ENCODE measurements around the gene CHST7. TPM values are rescaled to one million over a fixed set of nuclear protein-coding genes. Genes with fewer than 3 reads are reported as not detected.
A peak's percentile ranks its signal among the peaks of the same experiment; 100 is the strongest.

CHST7 gene
- total RNA-seq, 1 donor, result 6.5 TPM

DNA sequence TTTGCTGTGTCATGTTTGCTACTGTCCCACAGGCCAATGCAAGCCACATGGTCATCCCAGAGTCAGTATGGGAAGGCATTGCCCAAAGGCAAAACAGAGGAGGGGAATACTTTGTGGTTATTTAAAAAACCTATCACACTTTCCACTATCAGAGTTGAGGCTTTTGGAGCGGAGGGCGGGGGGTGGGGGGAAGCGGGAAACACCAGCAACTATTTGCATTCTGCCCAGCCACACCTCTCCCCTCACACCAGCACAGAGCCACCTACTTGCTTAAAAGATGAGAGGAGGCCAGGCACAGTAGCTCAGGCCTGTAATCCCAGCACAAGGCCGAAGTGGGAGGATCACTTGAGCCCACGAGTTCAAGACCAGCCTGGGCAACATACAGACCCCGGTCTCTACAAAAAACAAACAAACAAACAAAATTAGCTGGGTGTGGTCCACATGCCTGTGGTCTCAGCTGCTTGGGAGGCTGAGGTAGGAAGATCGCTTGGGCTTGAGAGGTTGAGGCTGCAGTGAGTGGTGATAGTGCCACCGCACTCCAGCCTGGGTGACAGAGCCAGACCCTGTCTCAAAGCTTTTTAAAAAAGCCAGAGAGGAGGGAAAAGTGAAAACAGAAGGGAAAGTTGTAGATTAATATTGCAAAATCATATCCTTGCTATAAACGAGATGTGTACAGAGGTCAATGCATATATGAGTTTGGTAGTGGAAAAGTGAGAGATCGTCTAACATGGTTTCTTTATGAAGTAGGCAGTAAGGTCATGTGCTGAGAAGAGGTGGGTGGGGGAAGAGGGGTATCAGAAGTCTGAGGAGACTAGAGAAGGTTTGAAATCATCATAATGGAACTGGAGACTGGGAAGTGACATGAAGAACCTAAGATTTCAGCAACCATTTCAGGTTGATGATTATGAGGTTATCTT lies 1.9 kb upstream of the CHST7 start:
- TF ChIP-seq, protein P1, sequence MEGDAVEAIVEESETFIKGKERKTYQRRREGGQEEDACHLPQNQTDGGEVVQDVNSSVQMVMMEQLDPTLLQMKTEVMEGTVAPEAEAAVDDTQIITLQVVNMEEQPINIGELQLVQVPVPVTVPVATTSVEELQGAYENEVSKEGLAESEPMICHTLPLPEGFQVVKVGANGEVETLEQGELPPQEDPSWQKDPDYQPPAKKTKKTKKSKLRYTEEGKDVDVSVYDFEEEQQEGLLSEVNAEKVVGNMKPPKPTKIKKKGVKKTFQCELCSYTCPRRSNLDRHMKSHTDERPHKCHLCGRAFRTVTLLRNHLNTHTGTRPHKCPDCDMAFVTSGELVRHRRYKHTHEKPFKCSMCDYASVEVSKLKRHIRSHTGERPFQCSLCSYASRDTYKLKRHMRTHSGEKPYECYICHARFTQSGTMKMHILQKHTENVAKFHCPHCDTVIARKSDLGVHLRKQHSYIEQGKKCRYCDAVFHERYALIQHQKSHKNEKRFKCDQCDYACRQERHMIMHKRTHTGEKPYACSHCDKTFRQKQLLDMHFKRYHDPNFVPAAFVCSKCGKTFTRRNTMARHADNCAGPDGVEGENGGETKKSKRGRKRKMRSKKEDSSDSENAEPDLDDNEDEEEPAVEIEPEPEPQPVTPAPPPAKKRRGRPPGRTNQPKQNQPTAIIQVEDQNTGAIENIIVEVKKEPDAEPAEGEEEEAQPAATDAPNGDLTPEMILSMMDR (IDR thresholded peaks at IDR 0.05; ENCODE audit: extremely low read depth, low read depth, low read length), result no peak
- no peaks in the 10 kb centered on the region for H3K9me3 ChIP-seq (ENCODE audit: low read depth, low read length)
- H3K79me2 ChIP-seq (ENCODE audit: insufficient read depth, low read length), result peaks cover 2% of the 10 kb centered on the region
- peak; percentile 31 for DNase-seq (ENCODE audit: insufficient read length, low spot score, missing footprints)
- no peak overlapping the region for H3K27ac ChIP-seq (ENCODE audit: low read depth, low read length)
- H3K4me1 ChIP-seq (ENCODE audit: insufficient read depth, low read length), result peaks cover 6% of the 10 kb centered on the region
- no peaks in the 10 kb centered on the region for H4K20me1 ChIP-seq (ENCODE audit: insufficient read depth, low read length)
- H2AFZ ChIP-seq (ENCODE audit: low read length), result no peak overlapping the region
- no peak overlapping the region for H3K4me2 ChIP-seq (ENCODE audit: insufficient read depth, low read length)
- no peaks in the 10 kb centered on the region for H3K36me3 ChIP-seq (ENCODE audit: insufficient read depth, low read length)
- H3K4me3 ChIP-seq (ENCODE audit: insufficient read depth, low read length), result no peak overlapping the region
- no peaks in the 10 kb centered on the region for H3K27me3 ChIP-seq (ENCODE audit: insufficient read depth, low read length)

GRCh38 chrX:46572340-46572936 lies 1.1 kb upstream of the CHST7 start:
- H2AFZ ChIP-seq (ENCODE audit: low read length), result no peak overlapping the region
- no peak overlapping the region for H3K4me2 ChIP-seq (ENCODE audit: insufficient read depth, low read length)
- no peaks in the 10 kb centered on the region for H4K20me1 ChIP-seq (ENCODE audit: insufficient read depth, low read length)
- peaks cover 2% of the 10 kb centered on the region for H3K79me2 ChIP-seq (ENCODE audit: insufficient read depth, low read length)
- H3K27me3 ChIP-seq (ENCODE audit: insufficient read depth, low read length), result no peaks in the 10 kb centered on the region
- H3K9me3 ChIP-seq (ENCODE audit: low read depth, low read length), result no peaks in the 10 kb centered on the region
- no peaks in the 10 kb centered on the region for H3K36me3 ChIP-seq (ENCODE audit: insufficient read depth, low read length)
- no peak for DNase-seq (ENCODE audit: insufficient read length, low spot score, missing footprints)
- no peak overlapping the region for H3K4me3 ChIP-seq (ENCODE audit: insufficient read depth, low read length)
- H3K4me1 ChIP-seq (ENCODE audit: insufficient read depth, low read length), result peaks cover 12% of the 10 kb centered on the region
- H3K27ac ChIP-seq (ENCODE audit: low read depth, low read length), result no peak overlapping the region
- TF ChIP-seq, protein P1 (IDR thresholded peaks at IDR 0.05; ENCODE audit: extremely low read depth, low read depth, low read length), result no peak

GRCh38 chrX:46573892-46574773 lies 568 bp downstream of the CHST7 start:
- Histone ChIP-seq H2AFZ (ENCODE audit: low read length) (peak overlapping the region; percentile 70), H3K36me3 (ENCODE audit: insufficient read depth, low read length) (no peaks in the 10 kb centered on the region), H3K79me2 (ENCODE audit: insufficient read depth, low read length) (peaks cover 12% of the 10 kb centered on the region), H3K9me3 (ENCODE audit: low read depth, low read length) (no peaks in the 10 kb centered on the region), H3K4me1 (ENCODE audit: insufficient read depth, low read length) (peaks cover 17% of the 10 kb centered on the region), H3K27me3 (ENCODE audit: insufficient read depth, low read length) (no peaks in the 10 kb centered on the region), H3K4me2 (ENCODE audit: insufficient read depth, low read length) (peak overlapping the region; percentile 57), H4K20me1 (ENCODE audit: insufficient read depth, low read length) (no peaks in the 10 kb centered on the region), H3K27ac (ENCODE audit: low read depth, low read length) (no peak overlapping the region), H3K4me3 (ENCODE audit: insufficient read depth, low read length) (peak overlapping the region; percentile 73)
- TF ChIP-seq, protein P1 (IDR thresholded peaks at IDR 0.05; ENCODE audit: extremely low read depth, low read depth, low read length), result no peak
- DNase-seq (ENCODE audit: insufficient read length, low spot score, missing footprints), result peak; percentile 73
